HG02870 (cell line): ENCODE measurements around the gene MYO7B.

ENCODE experiments used
- ATAC-seq: cut with Tn5 transposase; IDR thresholded peaks from one replicate; pipeline ENCODE4 v1.9.1; 2021; ENCODE audit warnings: mild to moderate bottlenecking, moderate library complexity; ENCODE audit not compliant: unreplicated experiment

MYO7B gene

DNA sequence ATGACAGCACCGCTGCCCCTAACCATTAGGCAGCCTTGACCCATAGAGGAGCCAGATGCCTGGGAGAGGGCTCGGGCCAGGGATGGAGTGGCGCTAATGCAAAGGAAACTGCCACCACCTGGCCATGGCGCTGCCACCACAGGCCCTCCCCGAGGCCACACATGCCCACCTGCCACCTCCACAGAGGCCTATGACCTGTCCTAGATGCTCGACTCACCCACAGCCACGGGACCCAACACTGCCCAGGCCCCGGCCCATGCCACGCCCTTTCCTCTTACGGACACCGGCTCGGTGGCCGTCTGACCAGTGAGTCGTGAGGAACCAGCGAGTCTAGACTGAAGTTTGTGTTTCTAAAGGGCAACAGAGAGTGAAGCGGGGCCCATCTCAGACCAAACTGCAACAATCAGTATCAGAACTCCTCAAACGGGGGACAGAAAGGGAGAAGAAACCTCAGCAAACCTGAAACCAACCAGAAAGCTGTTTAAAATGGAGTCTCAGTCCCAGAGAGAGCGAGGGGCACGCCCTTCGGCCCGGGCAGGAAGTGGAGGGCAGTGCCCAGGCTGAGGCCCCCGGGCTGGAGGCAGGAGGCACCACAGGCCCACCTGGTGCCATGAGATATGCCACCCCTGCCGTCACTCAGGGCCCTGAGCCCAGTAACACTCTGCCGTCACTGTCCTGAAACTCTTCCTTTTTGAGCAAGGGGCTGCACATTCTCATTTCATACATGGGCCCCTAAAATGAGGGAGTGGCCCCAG, 111.2 kb downstream of the MYO7B start:
- ATAC-seq, result no peak

DNA sequence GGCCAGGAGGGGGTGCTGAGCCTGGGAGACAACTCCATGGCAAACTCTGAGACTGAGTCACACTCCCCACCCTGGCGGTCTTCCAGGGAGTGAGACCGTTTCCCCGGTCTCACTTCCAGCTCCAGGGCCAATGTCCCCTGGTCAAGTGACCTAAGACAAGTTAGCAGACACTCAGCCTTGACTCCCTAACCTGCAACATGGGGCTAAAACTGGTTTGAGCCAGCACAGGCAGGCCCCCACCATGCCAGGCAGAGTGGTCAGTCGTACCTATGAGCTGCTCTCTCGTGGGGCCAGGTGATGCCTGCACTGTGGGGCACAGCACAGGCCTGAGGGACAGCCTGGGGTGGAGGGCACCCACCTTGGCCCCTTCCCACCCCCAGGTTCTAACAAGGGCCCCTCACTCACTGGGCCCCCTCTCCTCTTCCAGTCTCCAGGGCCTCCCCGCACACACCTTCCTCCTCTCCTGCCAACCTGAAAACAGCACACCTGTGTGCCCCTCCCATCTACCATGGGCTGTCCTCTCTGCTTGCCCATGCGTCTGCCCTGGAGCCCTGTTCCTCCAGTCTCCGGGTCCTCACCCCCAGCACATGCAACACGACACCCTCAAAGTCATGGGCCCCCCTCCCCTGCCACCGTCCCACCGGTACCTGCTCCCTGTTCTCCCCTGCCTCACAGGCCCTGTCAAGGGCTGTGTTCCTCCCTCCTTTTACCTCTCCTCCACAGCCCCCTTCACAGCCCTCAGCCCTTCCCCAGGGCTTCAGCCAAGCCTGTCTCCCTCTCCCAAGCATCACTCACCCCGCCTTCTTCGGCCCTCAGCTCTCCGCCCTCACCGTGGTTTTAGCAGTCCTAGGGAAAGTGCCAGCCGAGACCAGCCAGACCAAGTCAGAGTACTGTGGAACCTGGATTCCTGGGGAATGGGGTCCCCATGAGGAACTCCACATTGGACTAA, 112.0 kb downstream of the MYO7B start:
- no peak for ATAC-seq

DNA sequence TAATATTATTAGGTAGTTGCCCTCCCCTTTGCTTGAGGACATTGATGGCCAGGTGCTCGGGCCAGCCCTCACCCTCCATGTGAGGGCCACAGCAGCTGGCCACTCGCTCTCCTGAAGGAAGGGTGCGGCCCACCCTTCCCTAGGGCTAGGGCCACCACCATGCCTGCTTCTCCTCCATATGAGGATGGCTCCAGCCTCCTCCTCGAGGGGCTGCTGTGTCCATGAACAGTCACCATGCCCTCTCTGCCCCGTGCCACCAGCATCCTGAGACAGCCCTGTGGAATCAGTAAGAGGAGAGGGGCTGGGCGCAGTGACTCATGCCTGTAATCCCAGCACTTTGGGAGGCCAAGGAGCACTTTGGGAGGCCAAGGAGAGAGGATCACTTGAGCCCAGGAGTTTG, 112.8 kb downstream of the MYO7B start:
- no peak for ATAC-seq

GRCh38 chr2:127649100-127649611, 113.7 kb downstream of the MYO7B start:
- no peak for ATAC-seq

GRCh38 chr2:127649684-127650040, 114.2 kb downstream of the MYO7B start:
- no peak for ATAC-seq

DNA sequence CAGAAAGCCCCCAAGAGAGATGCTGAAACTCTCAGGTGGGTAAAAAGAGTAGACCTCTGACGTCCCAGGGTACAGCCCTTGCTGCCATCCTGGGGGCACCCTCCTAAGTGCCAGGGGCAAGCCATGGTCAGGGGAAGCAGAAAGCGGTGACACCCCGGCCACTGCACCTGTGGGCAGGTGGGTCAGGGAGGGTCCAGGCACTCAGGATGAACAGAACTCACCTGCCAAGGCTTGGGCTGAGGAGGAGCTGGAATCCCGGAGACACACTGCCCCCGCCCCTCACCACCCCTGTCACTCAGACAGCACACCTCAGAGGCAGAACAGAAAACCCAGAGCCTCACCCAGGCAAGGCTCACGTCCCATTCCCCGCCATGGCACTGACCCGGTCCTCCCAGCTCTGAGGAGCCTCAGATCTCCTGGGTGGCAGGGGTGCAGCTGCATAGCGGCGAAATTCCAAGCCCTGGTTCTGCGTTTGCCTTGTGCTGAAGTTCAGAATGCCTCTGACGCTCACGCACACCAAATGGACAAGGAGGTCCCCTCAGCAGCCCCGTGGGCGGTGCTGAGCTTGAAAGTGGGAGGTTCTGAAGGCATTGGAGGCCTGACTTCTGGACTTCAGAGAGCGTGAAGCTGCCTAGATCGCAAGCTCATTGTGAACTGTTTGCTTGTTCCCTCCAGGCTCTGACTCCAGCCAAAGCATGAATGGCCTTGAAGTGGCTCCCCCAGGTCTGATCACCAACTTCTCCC, 114.7 kb downstream of the MYO7B start:
- no peak for ATAC-seq

GRCh38 chr2:127650785-127651380, 115.4 kb downstream of the MYO7B start:
- ATAC-seq, result no peak

DNA sequence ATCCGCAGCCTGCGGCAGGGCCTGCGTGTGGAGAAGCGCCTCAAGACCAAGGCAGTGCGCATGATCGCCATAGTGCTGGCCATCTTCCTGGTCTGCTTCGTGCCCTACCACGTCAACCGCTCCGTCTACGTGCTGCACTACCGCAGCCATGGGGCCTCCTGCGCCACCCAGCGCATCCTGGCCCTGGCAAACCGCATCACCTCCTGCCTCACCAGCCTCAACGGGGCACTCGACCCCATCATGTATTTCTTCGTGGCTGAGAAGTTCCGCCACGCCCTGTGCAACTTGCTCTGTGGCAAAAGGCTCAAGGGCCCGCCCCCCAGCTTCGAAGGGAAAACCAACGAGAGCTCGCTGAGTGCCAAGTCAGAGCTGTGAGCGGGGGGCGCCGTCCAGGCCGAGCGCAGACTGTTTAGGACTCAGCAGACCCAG, 115.9 kb downstream of the MYO7B start:
- no peak for ATAC-seq

GRCh38 chr2:127651971-127652550, 116.6 kb downstream of the MYO7B start:
- no peak for ATAC-seq

GRCh38 chr2:127652786-127653357, 117.4 kb downstream of the MYO7B start:
- ATAC-seq, result no peak

GRCh38 chr2:127653421-127654083, 118.1 kb downstream of the MYO7B start:
- ATAC-seq, result no peak

GRCh38 chr2:127654084-127654837, 118.8 kb downstream of the MYO7B start:
- ATAC-seq, result no peak

- no peak for ATAC-seq
Observed at GRCh38 chr2:127654838-127655175, 119.3 kb downstream of the MYO7B start.

- ATAC-seq, result no peak
Observed at GRCh38 chr2:127655209-127656073, 120.0 kb downstream of the MYO7B start.

- no peak for ATAC-seq
Observed at GRCh38 chr2:127656569-127657231, 121.2 kb downstream of the MYO7B start.

DNA sequence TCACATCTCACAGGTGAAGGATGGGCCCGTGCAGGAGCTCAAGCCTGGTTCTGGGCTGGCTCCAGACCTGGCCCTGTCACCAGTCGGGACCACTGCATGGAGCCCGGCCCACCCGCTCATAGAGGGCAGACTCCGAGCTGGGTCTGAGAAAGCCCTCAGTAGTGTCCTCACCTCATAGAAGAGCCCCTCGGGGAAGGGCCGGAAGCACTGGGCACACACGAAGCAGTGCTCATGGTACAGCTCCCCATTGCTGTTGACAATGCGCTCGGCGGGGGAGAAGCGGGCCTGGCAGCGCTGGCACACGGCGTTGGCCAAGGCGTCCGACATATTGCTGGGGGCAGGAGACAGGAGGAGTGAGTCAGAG, 121.7 kb downstream of the MYO7B start:
- no peak for ATAC-seq

DNA sequence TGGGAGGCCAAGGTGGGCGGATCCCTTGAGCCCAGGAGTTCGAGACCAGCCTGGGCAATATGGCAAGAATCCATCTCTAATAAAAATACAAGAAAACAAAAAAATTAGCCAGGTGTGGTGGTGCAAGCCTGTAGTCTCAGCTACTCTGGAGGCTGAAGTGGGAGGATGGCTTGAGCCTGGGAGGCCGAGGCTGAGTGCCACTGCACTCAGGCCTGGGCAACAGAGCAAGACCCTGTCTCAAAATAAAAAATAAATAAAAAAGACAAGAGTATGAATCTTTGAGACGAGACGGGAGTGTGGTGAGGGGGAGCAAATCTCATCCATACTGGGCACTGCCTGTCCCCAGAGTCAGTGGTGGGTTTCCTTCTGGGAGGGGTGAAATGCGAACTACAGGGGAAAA, 122.7 kb downstream of the MYO7B start:
- ATAC-seq, result no peak
